Endothelial cell of umbilical vein (primary cell): ENCODE results near the gene KLK13. TPM values are rescaled to one million over a fixed set of nuclear protein-coding genes. Genes with fewer than 3 reads are reported as not detected.

ENCODE experiments used
- BruUV-seq: library from RNA; stranded (reverse); fragments of 400-500 nt; replicated peaks from 2 replicates; lab custom pipeline; 2021; lab: Mats Ljungman, UMichigan
- CTCF ChIA-PET: fragments of 300-600, 350-600 bp; sonication (Branson Sonifier 250); formaldehyde crosslinking; loops from one replicate; lab custom pipeline; 2021; ENCODE audit warnings: antibody characterized with exemption, inconsistent platforms; lab: Charles Lee
- POLR2A ChIA-PET: fragments of 300-600, 350-600 bp; sonication (Branson Sonifier 250); formaldehyde crosslinking; loops from one replicate; lab custom pipeline; 2021; ENCODE audit warnings: antibody characterized with exemption, inconsistent platforms; lab: Charles Lee
- DNase-seq: peaks from one replicate; pipeline ENCODE4 v3.0.0-alpha.2; 2011; ENCODE audit warnings: low read depth, low spot score
- FAIRE-seq: peaks from 2 replicates; lab custom pipeline; 2011; peaks lifted over from hg19 to GRCh38; lab: Jason Lieb, UNC
- H2AFZ ChIP-seq: 2 replicates; pipeline ENCODE4 v1.6.0; 2012; ENCODE audit warnings: low read depth, low read length, control low read depth, inconsistent platforms
- H3K27ac ChIP-seq: 2 replicates; pipeline ENCODE4 v1.5.1; 2011; ENCODE audit warnings: low read depth, mild to moderate bottlenecking, control low read depth, low read length, moderate library complexity; ENCODE audit not compliant: insufficient read depth
- H3K27me3 ChIP-seq, 2 experiments: 2 replicates each; pipeline versions ENCODE4 v1.6.0 to v1.6.1; 2011; ENCODE audit warnings: low read length in 2 of 2, mixed read lengths in 1 of 2; ENCODE audit not compliant: control insufficient read depth in 2 of 2, insufficient read depth in 2 of 2
- H3K36me3 ChIP-seq, 2 experiments: 2 replicates in 1 of 2; 3 replicates in 1 of 2; pipeline ENCODE4 v1.5.1; 2011; ENCODE audit warnings: low read length in 2 of 2, mild to moderate bottlenecking in 1 of 2, moderate library complexity in 1 of 2; ENCODE audit not compliant: control insufficient read depth in 2 of 2, insufficient read depth in 2 of 2; ENCODE audit errors: extremely low read depth in 1 of 2
- H3K4me1 ChIP-seq: 3 replicates; pipeline ENCODE4 v1.5.1; 2011; ENCODE audit warnings: mild to moderate bottlenecking, low read length; ENCODE audit not compliant: control insufficient read depth, insufficient read depth; ENCODE audit errors: extremely low read depth
- H3K4me2 ChIP-seq: 2 replicates; pipeline ENCODE4 v1.6.1; 2011; ENCODE audit warnings: low read length, control low read depth, mixed read lengths; ENCODE audit not compliant: insufficient read depth
- H3K4me3 ChIP-seq, 3 experiments: fragments of 200-600 bp in 1 of 3; sonication (generic), shearing (Covaris generic) in 1 of 3; replicated peaks in 1 of 3; 2 replicates each; pipeline ENCODE4 v1.5.1; 2011 to 2016; ENCODE audit warnings: control low read depth in 3 of 3, low read length in 3 of 3, mild to moderate bottlenecking in 2 of 3, inconsistent platforms in 1 of 3, low read depth in 1 of 3, moderate library complexity in 1 of 3; ENCODE audit not compliant: insufficient read depth in 1 of 3
- H3K79me2 ChIP-seq: 2 replicates; pipeline ENCODE4 v1.6.0; 2012; ENCODE audit warnings: low read length, inconsistent platforms; ENCODE audit not compliant: control insufficient read depth, insufficient read depth
- H3K9ac ChIP-seq: replicated peaks from 2 replicates; pipeline ENCODE3; 2011; ENCODE audit warnings: low read length, control low read depth; ENCODE audit not compliant: insufficient read depth; ENCODE audit errors: extremely low read depth
- H3K9me1 ChIP-seq: replicated peaks from 3 replicates; pipeline ENCODE4 v1.6.0; 2011; ENCODE audit warnings: mild to moderate bottlenecking, low read length; ENCODE audit not compliant: control insufficient read depth, insufficient read depth; ENCODE audit errors: extremely low read depth
- H3K9me3 ChIP-seq: replicated peaks from 2 replicates; pipeline ENCODE4 v1.5.1; 2012; ENCODE audit warnings: low read length, inconsistent platforms; ENCODE audit not compliant: control insufficient read depth, insufficient read depth
- H4K20me1 ChIP-seq: replicated peaks from 2 replicates; pipeline ENCODE3; 2011; ENCODE audit warnings: mild to moderate bottlenecking, low read length; ENCODE audit not compliant: control insufficient read depth, insufficient read depth; ENCODE audit errors: extremely low read depth
- CTCF ChIP-seq, 2 donors: IDR thresholded peaks; 1 replicate in 1 of 2; 2 replicates in 1 of 2; pipeline ENCODE4 v1.5.1; 2011; ENCODE audit warnings: low read length in 2 of 2, mild to moderate bottlenecking in 2 of 2, moderate library complexity in 2 of 2, control low read depth in 1 of 2, inconsistent platforms in 1 of 2, low read depth in 1 of 2; ENCODE audit not compliant: insufficient read depth in 1 of 2; ENCODE audit errors: extremely low read depth in 1 of 2
- EZH2 ChIP-seq: IDR thresholded peaks from 2 replicates; pipeline ENCODE4 v1.6.1; 2012; ENCODE audit warnings: borderline replicate concordance, low read depth, mild to moderate bottlenecking, moderate library complexity, low read length, inconsistent platforms; ENCODE audit not compliant: severe bottlenecking
- FOS ChIP-seq: IDR thresholded peaks from 2 replicates; pipeline ENCODE4 v1.6.1; 2011; ENCODE audit warnings: mild to moderate bottlenecking, low read length, moderate library complexity, borderline replicate concordance; ENCODE audit not compliant: insufficient read depth
- GATA2 ChIP-seq: IDR thresholded peaks from 2 replicates; pipeline ENCODE4 v1.7.0; 2011; ENCODE audit warnings: low read depth, mild to moderate bottlenecking, moderate library complexity, mixed read lengths, low read length; ENCODE audit not compliant: insufficient read length, insufficient read depth
- JUN ChIP-seq: IDR thresholded peaks from 2 replicates; pipeline ENCODE4 v1.6.1; 2011; ENCODE audit warnings: borderline replicate concordance, low read depth; ENCODE audit not compliant: insufficient read length, insufficient read depth
- MYC ChIP-seq: IDR thresholded peaks from one replicate; pipeline ENCODE4 v1.6.1; 2011; ENCODE audit warnings: mild to moderate bottlenecking, low read depth, low read length
- POLR2A ChIP-seq: IDR thresholded peaks from 2 replicates; pipeline ENCODE4 v1.6.1; 2012; ENCODE audit warnings: low read depth, mild to moderate bottlenecking, control low read depth, low read length
- dilution Hi-C: fragments of 300-500 bp; cut with MboI; formaldehyde crosslinking; loops from one replicate; pipeline ENCODE4 v1.15.0; 2019; ENCODE audit warnings: low sequenced_read_pairs; ENCODE audit not compliant: extremely low pct_ligation_motif_present
- intact Hi-C: fragments of 100-400 bp; cut with micrococcal nuclease; formaldehyde crosslinking; loops from one replicate; pipeline ENCODE4 v1.10.0; 2022
- polyA plus RNA-seq, 4 experiments: library from polyadenylated mRNA; depleted of rRNA in 3 of 4; stranded (reverse) in 3 of 4; unstranded in 1 of 4; fragments of >200 nt; gene quantifications; 2 replicates each; pipeline versions ENCODE4 v1.2.1 to v1.2.3, GENCODE V29; 2011 to 2012; ENCODE audit warnings: missing spikeins in 1 of 4
- total RNA-seq: library from RNA; stranded (reverse); gene quantifications from 2 replicates; pipeline ENCODE4 v1.2.3, GENCODE V29; 2021

Gene KLK13
- total and polyA plus RNA-seq, 2 donors (not counting 3 experiments of a cell fraction or from before 2014, with no cell fraction given): not detected

GRCh38 chr19:51108805-51109146 lies 43.9 kb upstream of the KLK13 start:
- intact Hi-C loops: loop anchor here (1.0 to 5.0 kb wide), 6 partner anchors 11 to 597 kb away; partner anchors contain the start of genes ETFB and JOSD2
- no peak overlapping the region for H3K9ac ChIP-seq
- POLR2A ChIA-PET: no interaction called here

More at GRCh38 chr19:51108805-51109146, 43.9 kb upstream of the KLK13 start:
- BruUV-seq: no TSS peak
- CTCF ChIA-PET: interaction anchor here (0.9 kb wide), 1 partner anchor 88 kb away, joined by 4 read pairs; no protein-coding TSS in a partner anchor
- H3K79me2 ChIP-seq: peaks cover 34% of the 10 kb centered on the region
- H3K4me2 ChIP-seq: peak overlapping the region; percentile 57
- peaks cover 11% of the 10 kb centered on the region for H3K4me1 ChIP-seq
- FAIRE-seq (no peak), DNase-seq (no peak)
- no peaks in the 10 kb centered on the region for H4K20me1 ChIP-seq
- H3K4me3 ChIP-seq: peak overlapping the region; percentile 14 to 65 (median 63)
- no peaks in the 10 kb centered on the region for H3K9me3 ChIP-seq
- peak overlapping the region; percentile 80 for H2AFZ ChIP-seq
- H3K27ac ChIP-seq: no peak overlapping the region
- no peaks in the 10 kb centered on the region for H3K36me3 ChIP-seq
- dilution Hi-C loops: no loop called here
- no peak for TF ChIP-seq GATA2
- TF ChIP-seq CTCF (IDR thresholded peaks at IDR 0.05; ENCODE audit: extremely low read depth in 1 of 2, insufficient read depth in 1 of 2, low read depth in 1 of 2, low read length in 2 of 2): no peak
- TF ChIP-seq JUN: no peak
- no peak for TF ChIP-seq FOS
- TF ChIP-seq EZH2: no peak
- no peak for TF ChIP-seq MYC
- TF ChIP-seq POLR2A: no peak
- peaks cover 0 to 9% of the 10 kb centered on the region in 2 experiments for H3K27me3 ChIP-seq
- H3K9me1 ChIP-seq: no peaks in the 10 kb centered on the region
